Suprapubic skin (tissue), 4 donors: ENCODE data around the gene BRIP1. TPM values are rescaled to one million over a fixed set of nuclear protein-coding genes. Genes with fewer than 3 reads are reported as not detected.
A peak's percentile ranks its signal among the peaks of the same experiment; 100 is the strongest.

Source experiments
- DNase-seq, 2 donors: peaks; one replicate each; pipeline ENCODE4 v3.0.0-alpha.2; 2019; ENCODE audit warnings: low spot score in 2 of 2
- H3K27ac ChIP-seq: fragments of 200-600 bp; sonication (generic); one replicate; pipeline ENCODE4 v1.5.1; 2019
- H3K27me3 ChIP-seq: fragments of 200-600 bp; sonication (generic); one replicate; pipeline ENCODE4 v1.5.1; 2019
- H3K36me3 ChIP-seq: fragments of 200-600 bp; sonication (generic); one replicate; pipeline ENCODE4 v1.5.1; 2019
- H3K4me1 ChIP-seq: fragments of 200-600 bp; sonication (generic); one replicate; pipeline ENCODE4 v1.5.1; 2019
- H3K4me3 ChIP-seq: fragments of 200-600 bp; sonication (generic); one replicate; pipeline ENCODE4 v1.5.1; 2019; ENCODE audit warnings: mild to moderate bottlenecking
- H3K9me3 ChIP-seq: fragments of 200-600 bp; sonication (generic); one replicate; pipeline ENCODE4 v1.5.1; 2019
- CTCF ChIP-seq, 2 donors: fragments of 200-600 bp in 1 of 2; fragments of 450-650 bp in 1 of 2; sonication (generic) in 1 of 2; IDR thresholded peaks; one replicate each; pipeline ENCODE4 v1.5.1; 2016 to 2019; ENCODE audit warnings: antibody characterized with exemption in 2 of 2, mild to moderate bottlenecking in 1 of 2, moderate library complexity in 1 of 2
- EP300 ChIP-seq: sonication (generic); formaldehyde crosslinking; IDR thresholded peaks from one replicate; pipeline ENCODE4 v1.6.1; 2017; ENCODE audit warnings: antibody characterized with exemption
- POLR2A ChIP-seq, 2 donors: fragments of 450-650 bp; IDR thresholded peaks; one replicate each; pipeline ENCODE4 v1.6.1; 2017; ENCODE audit warnings: antibody characterized with exemption in 2 of 2, mild to moderate bottlenecking in 2 of 2, moderate library complexity in 2 of 2
- POLR2AphosphoS5 ChIP-seq, 3 donors: sonication (generic); formaldehyde crosslinking; IDR thresholded peaks; one replicate each; pipeline ENCODE4 v1.6.1; 2017; ENCODE audit warnings: antibody characterized with exemption in 3 of 3
- WGBS: methylation state at CpG from one replicate; pipeline ENCODE4 v1.1.5; 2018; 5-methylcytosine and 5-hydroxymethylcytosine counted together
- total RNA-seq, 4 donors: library from RNA; depleted of rRNA; stranded (reverse); fragments of >200 nt; gene quantifications; one replicate each; pipeline ENCODE4 v1.1.0, GENCODE V29; 2016

The BRIP1 gene
- total RNA-seq, 4 donors from 2014 or later, result 0.60 to 5.1 (median 1.8) TPM

GRCh38 chr17:61843435-61843834 is 19.9 kb downstream of the BRIP1 start:
- H3K27ac ChIP-seq, result no peak overlapping the region
- no peaks in the 10 kb centered on the region for H3K36me3 ChIP-seq
- TF ChIP-seq POLR2AphosphoS5 (IDR thresholded peaks at IDR 0.05), result no peak
- TF ChIP-seq POLR2A (IDR thresholded peaks at IDR 0.05), result no peak
- no peak for TF ChIP-seq EP300
- 80% methylated on average over 1 of the region's 1 CpG for WGBS
- no peak for DNase-seq
- no peaks in the 10 kb centered on the region for H3K9me3 ChIP-seq
- H3K27me3 ChIP-seq, result no peaks in the 10 kb centered on the region
- H3K4me3 ChIP-seq, result no peak overlapping the region
- H3K4me1 ChIP-seq, result no peaks in the 10 kb centered on the region

GRCh38 chr17:61842899-61843298 is 20.4 kb downstream of the BRIP1 start:
- H3K4me3 ChIP-seq, result no peak overlapping the region
- no peak for DNase-seq
- H3K27me3 ChIP-seq, result no peaks in the 10 kb centered on the region
- no peak overlapping the region for H3K27ac ChIP-seq
- TF ChIP-seq POLR2A (IDR thresholded peaks at IDR 0.05) (no peak), CTCF (IDR thresholded peaks at IDR 0.05) (no peak), POLR2AphosphoS5 (IDR thresholded peaks at IDR 0.05) (no peak), EP300 (no peak)
- H3K4me1 ChIP-seq, result no peaks in the 10 kb centered on the region
- 86% methylated on average over 1 of the region's 1 CpG for WGBS
- H3K9me3 ChIP-seq, result no peaks in the 10 kb centered on the region
- no peaks in the 10 kb centered on the region for H3K36me3 ChIP-seq

GRCh38 chr17:61839300-61839786 is 24.0 kb downstream of the BRIP1 start:
- DNase-seq, result no peak
- WGBS, result 97% methylated on average over 1 of the region's 1 CpG
- Histone ChIP-seq H3K4me1 (no peaks in the 10 kb centered on the region), H3K27me3 (no peaks in the 10 kb centered on the region), H3K4me3 (no peak overlapping the region), H3K36me3 (no peaks in the 10 kb centered on the region), H3K27ac (no peak overlapping the region), H3K9me3 (no peaks in the 10 kb centered on the region)
- TF ChIP-seq CTCF (IDR thresholded peaks at IDR 0.05) (no peak), POLR2AphosphoS5 (IDR thresholded peaks at IDR 0.05) (no peak), POLR2A (IDR thresholded peaks at IDR 0.05) (no peak), EP300 (no peak)

GRCh38 chr17:61837175-61838051 is 25.9 kb downstream of the BRIP1 start:
- Histone ChIP-seq H3K4me3 (no peak overlapping the region), H3K4me1 (no peaks in the 10 kb centered on the region), H3K9me3 (no peaks in the 10 kb centered on the region), H3K27me3 (no peaks in the 10 kb centered on the region), H3K36me3 (no peaks in the 10 kb centered on the region), H3K27ac (no peak overlapping the region)
- WGBS, result 61% methylated on average over 4 of the region's 4 CpGs
- TF ChIP-seq CTCF (IDR thresholded peaks at IDR 0.05) (peak in 1 of 2 donors; percentile 55), POLR2AphosphoS5 (IDR thresholded peaks at IDR 0.05) (no peak), POLR2A (IDR thresholded peaks at IDR 0.05) (no peak), EP300 (no peak)
- DNase-seq, result no peak

GRCh38 chr17:61836266-61837174 is 26.8 kb downstream of the BRIP1 start:
- H3K36me3 ChIP-seq, result no peaks in the 10 kb centered on the region
- no peak for DNase-seq
- no peaks in the 10 kb centered on the region for H3K27me3 ChIP-seq
- WGBS, result 89% methylated on average over 3 of the region's 3 CpGs
- no peak overlapping the region for H3K4me3 ChIP-seq
- H3K9me3 ChIP-seq, result no peaks in the 10 kb centered on the region
- H3K4me1 ChIP-seq, result no peaks in the 10 kb centered on the region
- no peak overlapping the region for H3K27ac ChIP-seq
- no peak for TF ChIP-seq POLR2AphosphoS5 (IDR thresholded peaks at IDR 0.05)
- TF ChIP-seq POLR2A (IDR thresholded peaks at IDR 0.05), result no peak
- no peak for TF ChIP-seq CTCF (IDR thresholded peaks at IDR 0.05)
- TF ChIP-seq EP300, result no peak
